ENCODE results near the gene ASIC4.

Gene ASIC4

DNA sequence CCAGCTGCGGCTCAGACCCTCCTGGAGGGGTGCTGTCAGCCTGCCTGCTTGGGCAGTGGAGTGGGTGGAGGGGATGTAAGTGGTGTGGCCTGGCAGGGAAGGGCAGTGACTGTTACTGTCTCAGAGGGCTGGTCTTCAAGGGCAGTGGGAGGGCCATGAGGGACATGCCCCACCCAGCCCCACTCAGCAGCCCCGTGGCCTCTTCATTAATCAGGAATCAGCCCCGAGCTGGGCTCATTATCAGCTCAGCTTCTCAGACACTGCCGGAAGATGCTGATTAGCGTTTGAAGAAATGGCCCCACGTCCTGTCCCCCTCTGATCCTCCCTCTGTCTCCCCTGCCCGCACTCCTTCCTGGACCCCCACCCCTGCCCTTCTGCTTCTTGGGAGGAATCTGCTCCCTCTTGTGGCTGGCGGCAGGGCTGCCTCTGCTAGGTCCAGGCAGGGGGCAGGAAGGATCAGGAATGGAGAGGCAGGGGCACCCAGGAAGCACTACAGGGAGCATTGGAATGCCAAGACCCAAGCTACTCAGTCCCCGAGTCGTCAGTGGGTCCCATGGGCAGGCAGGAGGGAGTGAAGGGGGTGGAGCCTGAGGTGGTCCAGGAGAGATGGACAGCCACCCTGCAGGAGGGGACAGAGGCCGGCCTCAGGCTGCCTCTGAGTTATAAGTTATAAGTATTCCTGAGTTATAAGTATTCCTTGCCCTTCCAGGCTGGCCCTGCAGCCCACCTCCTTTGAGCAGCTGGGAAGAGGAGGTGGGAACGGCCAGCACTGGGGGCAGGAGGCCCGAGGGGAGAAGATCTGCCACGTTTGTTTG lies 7.0 kb downstream of the ASIC4 start:
- Histone ChIP-seq H3K9ac (ENCODE audit: low read length) (peak overlapping the region; percentile 75), H3K4me3 (ENCODE audit: low read depth, low read length) (peak overlapping the region; percentile 40), H3K27me3 (ENCODE audit: control insufficient read depth, insufficient read depth, low read length) (peaks cover 25% of the 10 kb centered on the region), H3K27ac (ENCODE audit: low read depth, low read length) (peak overlapping the region; percentile 69; the same call in 1 of the 2 replicates), H3K4me1 (ENCODE audit: control insufficient read depth, insufficient read depth, low read length) (peaks cover 48% of the 10 kb centered on the region), H3K36me3 (ENCODE audit: control insufficient read depth, insufficient read depth, low read length) (no peaks in the 10 kb centered on the region), H3K9me3 (ENCODE audit: control insufficient read depth, insufficient read depth, low read depth, low read length) (no peaks in the 10 kb centered on the region)

DNA sequence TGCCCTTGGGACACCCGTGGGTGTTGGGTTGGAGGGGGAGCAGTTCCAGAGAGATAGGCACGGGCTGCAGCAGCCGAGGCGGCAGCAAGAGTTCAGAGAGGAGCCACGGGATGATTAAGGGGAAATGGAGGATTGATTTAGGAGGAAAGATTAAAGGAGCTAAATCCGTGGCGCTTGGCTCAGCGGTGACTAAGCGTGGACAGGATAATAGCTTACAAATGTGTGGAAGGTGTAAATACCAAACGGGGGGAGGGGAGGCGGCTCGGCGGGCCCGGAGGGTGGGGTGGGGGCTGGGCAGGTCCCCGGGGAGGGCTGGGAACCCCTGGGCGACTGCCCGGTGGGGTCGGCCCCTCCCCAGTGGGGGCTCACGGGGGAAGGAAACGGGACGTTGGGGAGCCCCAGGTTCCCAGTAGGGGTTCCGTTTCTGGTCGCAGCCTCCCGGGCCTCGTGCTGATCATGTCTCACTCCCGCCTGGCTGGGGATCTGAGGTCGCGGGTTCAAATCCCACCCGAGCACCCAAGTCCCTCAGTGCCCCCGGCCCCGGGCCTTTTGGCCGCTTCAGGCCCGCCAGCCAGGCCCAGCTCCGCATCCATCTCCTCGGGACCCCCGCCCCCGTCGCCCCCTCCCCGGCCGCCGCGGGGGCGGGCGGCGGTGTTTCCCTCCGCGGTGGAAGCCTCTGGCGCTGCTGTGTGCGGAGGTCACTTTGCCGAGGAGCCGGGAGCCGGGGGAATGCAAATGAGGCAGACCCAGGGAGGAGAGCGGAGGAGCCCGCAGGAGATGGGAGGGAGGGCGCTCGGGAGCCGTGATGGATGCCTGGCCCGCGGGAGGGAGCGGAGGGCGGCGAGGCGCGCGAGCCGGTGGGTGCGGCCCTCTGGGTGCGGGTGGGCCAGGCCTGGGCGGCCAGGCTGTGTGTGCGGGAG lies 8.1 kb downstream of the ASIC4 start:
- no peaks in the 10 kb centered on the region for H3K9me3 ChIP-seq (ENCODE audit: control insufficient read depth, insufficient read depth, low read depth, low read length)
- peak overlapping the region; percentile 58 for H3K4me3 ChIP-seq (ENCODE audit: low read depth, low read length)
- peak overlapping the region; percentile 75 for H3K9ac ChIP-seq (ENCODE audit: low read length)
- H3K4me1 ChIP-seq (ENCODE audit: control insufficient read depth, insufficient read depth, low read length) = peaks cover 54% of the 10 kb centered on the region
- peaks cover 25% of the 10 kb centered on the region for H3K27me3 ChIP-seq (ENCODE audit: control insufficient read depth, insufficient read depth, low read length)
- H3K36me3 ChIP-seq (ENCODE audit: control insufficient read depth, insufficient read depth, low read length) = no peaks in the 10 kb centered on the region
- H3K27ac ChIP-seq (ENCODE audit: low read depth, low read length) = peak overlapping the region; percentile 69; the same call in 1 of the 2 replicates

DNA sequence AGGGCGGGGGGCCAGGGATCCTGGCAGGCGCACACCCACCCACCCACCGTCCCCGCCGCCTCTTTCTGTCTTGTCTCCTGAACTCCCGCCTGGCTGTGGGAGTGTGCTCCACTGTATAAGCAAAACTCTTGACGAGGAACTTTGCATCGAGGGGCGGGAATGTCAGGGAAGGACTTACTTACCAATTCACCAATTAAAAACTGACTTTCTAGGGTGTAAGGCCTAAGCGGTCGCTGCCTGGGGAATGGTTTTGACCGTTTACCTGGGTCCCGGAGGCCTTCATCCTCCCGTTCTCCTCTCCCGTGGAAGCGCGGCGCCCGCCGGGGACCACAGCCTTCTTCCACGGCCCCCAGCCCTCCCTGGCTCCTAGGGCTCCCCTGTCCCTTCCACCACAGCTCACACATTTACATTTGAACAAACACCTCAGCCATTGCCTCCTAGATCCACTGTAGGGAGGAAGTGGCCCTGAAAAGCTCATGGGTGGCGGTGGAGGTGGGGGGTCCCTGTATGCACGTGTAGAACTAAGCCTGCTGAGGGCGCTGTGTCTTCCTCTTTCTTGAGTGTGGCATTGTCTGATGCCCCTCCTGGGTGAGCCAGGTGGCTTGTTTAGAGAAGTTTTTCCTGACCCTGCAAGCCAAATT lies 8.9 kb downstream of the ASIC4 start:
- no peaks in the 10 kb centered on the region for H3K9me3 ChIP-seq (ENCODE audit: control insufficient read depth, insufficient read depth, low read depth, low read length)
- H3K4me1 ChIP-seq (ENCODE audit: control insufficient read depth, insufficient read depth, low read length) = peaks cover 53% of the 10 kb centered on the region
- H3K9ac ChIP-seq (ENCODE audit: low read length) = peak overlapping the region; percentile 62
- H3K27me3 ChIP-seq (ENCODE audit: control insufficient read depth, insufficient read depth, low read length) = peaks cover 24% of the 10 kb centered on the region
- H3K4me3 ChIP-seq (ENCODE audit: low read depth, low read length) = peak overlapping the region; percentile 58
- H3K27ac ChIP-seq (ENCODE audit: low read depth, low read length) = peak overlapping the region; percentile 60; the same call in 1 of the 2 replicates
- H3K36me3 ChIP-seq (ENCODE audit: control insufficient read depth, insufficient read depth, low read length) = no peaks in the 10 kb centered on the region

DNA sequence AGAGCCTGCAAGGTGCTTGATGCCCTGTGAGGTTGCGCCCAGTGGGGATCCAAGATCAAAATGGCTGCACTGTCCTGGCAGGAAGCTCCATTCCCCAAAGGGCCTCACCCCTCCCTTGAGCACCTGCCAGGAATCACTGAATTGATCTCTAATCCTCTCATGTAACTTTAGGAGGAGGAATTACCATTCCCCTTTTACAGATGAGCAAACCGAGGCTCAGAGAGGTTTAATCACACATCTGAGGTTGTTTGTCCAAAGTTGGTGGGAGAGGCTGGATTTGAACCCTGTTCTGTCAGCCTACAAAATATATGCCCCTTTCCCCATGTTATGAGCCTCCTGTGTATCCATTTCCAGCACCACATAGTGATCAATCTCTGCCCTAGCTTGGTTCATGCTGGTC lies 10.5 kb downstream of the ASIC4 start:
- Histone ChIP-seq H3K27ac (ENCODE audit: low read depth, low read length) (no peak overlapping the region), H3K4me1 (ENCODE audit: control insufficient read depth, insufficient read depth, low read length) (peaks cover 53% of the 10 kb centered on the region), H3K9me3 (ENCODE audit: control insufficient read depth, insufficient read depth, low read depth, low read length) (no peaks in the 10 kb centered on the region), H3K27me3 (ENCODE audit: control insufficient read depth, insufficient read depth, low read length) (peaks cover 31% of the 10 kb centered on the region), H3K36me3 (ENCODE audit: control insufficient read depth, insufficient read depth, low read length) (no peaks in the 10 kb centered on the region), H3K4me3 (ENCODE audit: low read depth, low read length) (no peak overlapping the region), H3K9ac (ENCODE audit: low read length) (no peak overlapping the region)

DNA sequence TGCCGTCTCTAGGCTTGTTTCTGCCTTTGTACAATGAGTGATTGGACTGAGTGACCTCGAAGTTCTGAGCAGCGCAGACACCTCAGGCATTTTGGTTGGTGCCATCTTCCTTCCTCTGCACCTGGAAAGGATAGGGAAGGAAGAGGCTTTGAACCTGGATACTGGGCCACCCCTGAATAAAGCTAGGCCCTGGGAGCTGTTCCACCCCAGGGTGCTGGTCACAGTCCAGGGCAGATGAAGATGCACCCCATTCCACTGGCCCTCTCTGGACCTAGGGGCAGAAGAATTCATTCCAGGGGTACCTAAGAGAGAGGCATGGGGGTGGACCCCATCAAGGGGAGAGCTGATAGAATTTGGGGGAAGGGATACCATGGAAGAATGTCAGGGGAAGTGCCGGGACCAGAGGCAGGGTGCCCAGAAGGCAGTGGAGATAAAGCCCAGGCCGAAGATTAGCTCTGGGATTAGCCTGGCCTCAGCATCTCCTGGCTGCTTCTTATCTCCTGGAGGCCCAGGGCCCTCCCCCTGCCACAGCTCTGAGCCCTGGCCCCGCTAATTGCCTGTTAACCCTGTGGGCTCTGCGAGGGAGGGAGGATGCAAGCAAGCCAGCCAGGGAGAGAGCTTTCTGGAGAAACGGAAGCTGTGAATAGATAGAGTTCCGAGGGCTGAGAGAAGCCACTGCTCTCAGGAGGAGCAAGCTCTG lies 11.4 kb downstream of the ASIC4 start:
- Histone ChIP-seq H3K4me1 (ENCODE audit: control insufficient read depth, insufficient read depth, low read length) (peaks cover 50% of the 10 kb centered on the region), H3K27ac (ENCODE audit: low read depth, low read length) (no peak overlapping the region), H3K9me3 (ENCODE audit: control insufficient read depth, insufficient read depth, low read depth, low read length) (no peaks in the 10 kb centered on the region), H3K4me3 (ENCODE audit: low read depth, low read length) (no peak overlapping the region), H3K36me3 (ENCODE audit: control insufficient read depth, insufficient read depth, low read length) (no peaks in the 10 kb centered on the region), H3K27me3 (ENCODE audit: control insufficient read depth, insufficient read depth, low read length) (peaks cover 38% of the 10 kb centered on the region), H3K9ac (ENCODE audit: low read length) (no peak overlapping the region)

DNA sequence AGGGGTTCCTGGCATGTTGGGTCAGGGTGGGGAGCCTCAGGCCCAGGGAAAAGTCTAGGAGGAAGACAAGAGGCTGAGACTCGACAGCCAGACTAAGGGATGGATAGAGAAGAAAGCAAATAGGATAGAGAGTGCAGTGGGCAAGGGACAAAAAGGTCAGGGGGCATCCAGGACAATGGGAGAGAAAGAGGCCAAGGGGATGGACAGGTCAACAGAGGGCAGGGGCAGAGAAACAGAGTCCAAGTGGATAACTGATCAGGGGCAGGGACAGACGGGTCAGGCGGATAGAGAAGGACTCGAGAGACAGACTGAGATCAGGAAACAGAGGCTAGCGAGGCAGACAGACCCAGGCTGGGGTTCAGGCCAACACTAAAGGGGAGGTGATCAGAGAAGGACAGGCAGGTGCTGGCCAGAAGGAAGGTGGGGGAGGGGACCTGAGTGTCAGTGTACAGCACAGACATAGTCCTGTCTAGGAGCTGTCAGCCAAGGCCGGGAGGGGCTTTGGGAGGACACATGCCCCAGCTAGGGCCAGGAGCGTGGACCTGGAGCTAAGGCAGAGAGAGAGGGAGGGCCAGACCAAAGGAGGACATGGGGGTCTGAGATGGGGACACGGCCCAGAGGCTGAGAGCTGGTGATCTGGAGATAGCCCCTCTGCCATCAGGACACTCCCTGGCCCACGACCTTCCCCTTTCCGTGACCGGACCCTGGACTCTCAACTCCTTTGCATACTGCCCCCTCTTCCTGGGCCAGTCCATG lies 12.2 kb downstream of the ASIC4 start:
- Histone ChIP-seq H3K4me1 (ENCODE audit: control insufficient read depth, insufficient read depth, low read length) (peaks cover 43% of the 10 kb centered on the region), H3K27ac (ENCODE audit: low read depth, low read length) (no peak overlapping the region), H3K9ac (ENCODE audit: low read length) (no peak overlapping the region), H3K9me3 (ENCODE audit: control insufficient read depth, insufficient read depth, low read depth, low read length) (no peaks in the 10 kb centered on the region), H3K36me3 (ENCODE audit: control insufficient read depth, insufficient read depth, low read length) (no peaks in the 10 kb centered on the region), H3K4me3 (ENCODE audit: low read depth, low read length) (no peak overlapping the region), H3K27me3 (ENCODE audit: control insufficient read depth, insufficient read depth, low read length) (peaks cover 43% of the 10 kb centered on the region)

DNA sequence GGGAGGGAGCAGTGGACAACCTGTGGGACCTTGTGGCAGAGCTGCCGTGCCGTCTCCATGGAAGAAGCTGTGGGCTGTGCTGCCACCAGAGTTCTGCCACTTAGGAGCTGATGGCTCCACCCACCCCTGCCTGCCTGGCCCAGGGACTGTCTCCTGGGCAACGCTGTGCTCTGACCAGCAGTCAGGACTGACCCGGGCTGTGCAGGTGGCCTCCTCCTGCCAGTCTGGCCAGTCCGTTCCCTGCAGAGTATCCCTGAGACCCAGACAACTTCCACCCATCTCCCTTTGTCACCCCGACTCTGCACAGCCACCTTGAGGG lies 12.8 kb downstream of the ASIC4 start:
- Histone ChIP-seq H3K27ac (ENCODE audit: low read depth, low read length) (no peak overlapping the region), H3K27me3 (ENCODE audit: control insufficient read depth, insufficient read depth, low read length) (peaks cover 44% of the 10 kb centered on the region), H3K4me1 (ENCODE audit: control insufficient read depth, insufficient read depth, low read length) (peaks cover 38% of the 10 kb centered on the region)

DNA sequence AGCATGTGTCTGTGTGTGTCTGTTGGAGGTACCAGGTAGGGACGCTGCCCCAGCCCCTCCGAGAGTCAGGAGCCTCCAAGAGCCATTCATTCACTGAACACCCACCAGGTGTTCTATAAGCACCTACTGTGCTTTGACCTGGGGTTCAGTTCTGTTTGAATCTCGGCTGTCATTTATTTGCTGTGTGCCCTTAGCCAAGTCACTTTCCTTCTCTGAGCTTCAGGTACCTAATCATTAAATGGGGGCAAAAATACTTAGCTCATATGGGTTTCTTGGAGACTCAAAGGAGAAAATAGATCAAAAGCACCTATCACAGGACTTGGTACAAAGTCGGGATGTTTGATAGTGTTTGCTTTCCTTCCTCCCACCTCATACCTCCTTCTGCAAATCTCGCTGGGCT lies 13.2 kb downstream of the ASIC4 start:
- H3K4me1 ChIP-seq (ENCODE audit: control insufficient read depth, insufficient read depth, low read length) = peaks cover 37% of the 10 kb centered on the region
- H3K4me3 ChIP-seq (ENCODE audit: low read depth, low read length) = no peak overlapping the region
- no peak overlapping the region for H3K9ac ChIP-seq (ENCODE audit: low read length)
- H3K9me3 ChIP-seq (ENCODE audit: control insufficient read depth, insufficient read depth, low read depth, low read length) = no peaks in the 10 kb centered on the region
- H3K36me3 ChIP-seq (ENCODE audit: control insufficient read depth, insufficient read depth, low read length) = no peaks in the 10 kb centered on the region
- H3K27me3 ChIP-seq (ENCODE audit: control insufficient read depth, insufficient read depth, low read length) = peaks cover 46% of the 10 kb centered on the region
- H3K27ac ChIP-seq (ENCODE audit: low read depth, low read length) = no peak overlapping the region

More for the DNA sequence above, 12.8 kb downstream of the ASIC4 start:
- no peaks in the 10 kb centered on the region for H3K36me3 ChIP-seq (ENCODE audit: control insufficient read depth, insufficient read depth, low read length)
- H3K9me3 ChIP-seq (ENCODE audit: control insufficient read depth, insufficient read depth, low read depth, low read length) = no peaks in the 10 kb centered on the region
- H3K4me3 ChIP-seq (ENCODE audit: low read depth, low read length) = no peak overlapping the region
- H3K9ac ChIP-seq (ENCODE audit: low read length) = no peak overlapping the region

DNA sequence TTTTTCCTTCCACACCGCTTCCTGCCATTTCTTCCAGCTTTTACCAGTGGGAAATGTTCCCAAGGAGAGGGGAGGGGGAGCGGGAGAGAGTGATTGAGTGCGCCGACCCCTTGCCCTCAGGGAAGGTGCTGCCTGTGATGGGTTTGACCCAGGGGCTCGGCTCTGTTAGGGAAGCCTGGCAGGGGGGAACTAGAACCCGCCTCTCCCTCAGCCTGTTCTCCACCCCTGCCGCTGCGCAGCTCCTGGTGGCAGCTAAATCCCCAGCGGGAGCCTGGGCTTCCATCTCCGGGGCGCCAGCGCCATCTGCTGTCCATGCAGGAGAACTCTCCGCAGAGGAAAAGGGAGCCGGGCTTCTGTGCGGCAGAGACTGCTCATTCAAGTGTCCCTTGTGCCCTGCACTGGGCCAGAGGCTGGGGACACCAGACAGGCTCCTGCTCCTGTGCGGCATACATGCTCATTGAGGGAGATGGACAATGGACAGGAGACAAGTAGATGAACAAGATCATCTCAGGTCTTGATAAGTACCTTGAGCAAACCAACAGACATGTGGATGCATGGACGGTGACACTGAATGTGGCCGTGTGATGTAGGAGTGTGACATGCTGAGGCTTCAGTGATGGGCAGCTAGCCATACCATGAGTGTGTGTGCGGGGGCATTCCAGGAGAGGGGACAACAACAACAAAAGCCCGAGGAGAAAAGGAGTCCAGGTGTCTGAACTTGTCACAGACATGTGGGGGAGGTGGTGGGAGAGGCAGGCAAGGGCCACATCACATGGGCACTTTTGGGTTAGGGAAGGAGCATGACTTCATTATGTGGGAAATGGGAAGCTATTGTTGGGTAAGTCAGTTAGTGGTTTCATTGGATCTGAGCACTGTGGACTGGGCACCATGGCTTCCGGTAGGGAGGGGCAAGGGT lies 16.0 kb downstream of the ASIC4 start:
- no peak overlapping the region for H3K27ac ChIP-seq (ENCODE audit: low read depth, low read length)
- no peak overlapping the region for H3K9ac ChIP-seq (ENCODE audit: low read length)
- H3K4me1 ChIP-seq (ENCODE audit: control insufficient read depth, insufficient read depth, low read length) = peaks cover 27% of the 10 kb centered on the region
- no peaks in the 10 kb centered on the region for H3K36me3 ChIP-seq (ENCODE audit: control insufficient read depth, insufficient read depth, low read length)
- H3K9me3 ChIP-seq (ENCODE audit: control insufficient read depth, insufficient read depth, low read depth, low read length) = no peaks in the 10 kb centered on the region
- peak overlapping the region; percentile 52 for H3K4me3 ChIP-seq (ENCODE audit: low read depth, low read length)
- H3K27me3 ChIP-seq (ENCODE audit: control insufficient read depth, insufficient read depth, low read length) = peaks cover 52% of the 10 kb centered on the region

Measured in HUES6 (cell line).